GM19193 (cell line): ENCODE measurements around the gene SPRYD4.

ENCODE experiments used
- POLR2A ChIP-seq: IDR thresholded peaks from 4 replicates; pipeline ENCODE4 v1.6.1; 2011; ENCODE audit not compliant: insufficient read depth, insufficient read length; ENCODE audit errors: extremely low read depth

SPRYD4 gene

DNA sequence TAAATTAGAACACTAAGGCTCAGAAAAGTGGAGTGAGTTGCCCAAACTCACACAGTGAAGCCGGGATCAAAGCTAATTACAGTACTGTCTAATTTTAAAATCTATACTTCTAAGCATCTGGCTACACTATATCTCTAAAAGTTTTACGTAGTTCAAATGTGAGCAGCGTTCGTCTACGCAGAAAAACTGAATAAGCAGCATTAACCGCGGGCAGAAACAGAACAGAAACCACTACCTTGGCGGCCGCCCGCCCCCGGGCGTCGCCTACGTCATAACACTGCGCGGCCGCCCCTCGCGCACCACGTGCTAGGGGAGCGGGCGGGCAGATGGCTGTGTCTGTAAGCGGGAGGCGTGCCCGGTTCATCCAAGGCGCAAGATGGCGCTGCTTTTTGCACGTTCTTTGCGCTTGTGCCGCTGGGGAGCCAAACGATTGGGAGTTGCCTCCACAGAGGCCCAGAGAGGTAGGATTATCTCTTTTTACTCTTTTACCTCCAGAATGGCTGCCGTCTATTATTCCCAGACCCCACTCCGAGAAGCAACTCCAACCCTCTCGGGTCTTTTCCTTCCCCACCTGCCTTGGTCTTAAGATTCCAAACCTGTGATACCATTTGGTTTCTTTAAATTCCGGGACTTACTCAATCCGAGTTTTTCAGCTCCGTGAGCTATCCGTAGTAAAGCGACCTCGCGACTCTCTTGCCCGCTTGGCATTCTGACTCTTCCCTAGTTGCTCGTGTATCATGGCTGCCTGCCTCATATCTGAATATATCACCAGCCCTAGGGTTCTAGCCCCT is at the start of gene SPRYD4:
Gene SPRYD4 (plus strand): TSS at position 363 of the 791 bp plus-strand sequence. CDS start 14 bp downstream, at position 377.
- TF ChIP-seq POLR2A = peak; percentile 96

DNA sequence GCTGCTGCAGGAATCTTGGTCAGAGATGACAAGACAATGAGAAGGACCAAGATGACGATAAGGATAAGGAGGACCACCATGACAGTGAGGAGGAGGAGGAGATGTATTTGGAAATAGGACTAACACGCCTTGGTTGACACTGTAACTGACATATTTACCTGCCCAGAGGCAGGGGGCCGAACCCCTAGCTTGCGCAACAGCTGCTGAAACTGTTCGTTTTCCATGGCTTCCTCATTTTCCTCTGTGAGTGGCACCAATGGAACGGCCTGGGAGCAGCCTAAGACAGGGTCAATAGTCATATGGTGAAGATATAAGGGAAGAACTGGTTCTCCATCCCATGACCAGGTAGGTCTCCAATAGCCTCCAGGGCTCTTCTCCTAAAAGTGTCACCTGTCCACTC is 48.0 kb upstream of the SPRYD4 start:
- no peak for TF ChIP-seq POLR2A

- TF ChIP-seq POLR2A = no peak
Measured at GRCh38 chr12:56425193-56425592, 43.2 kb upstream of the SPRYD4 start.

DNA sequence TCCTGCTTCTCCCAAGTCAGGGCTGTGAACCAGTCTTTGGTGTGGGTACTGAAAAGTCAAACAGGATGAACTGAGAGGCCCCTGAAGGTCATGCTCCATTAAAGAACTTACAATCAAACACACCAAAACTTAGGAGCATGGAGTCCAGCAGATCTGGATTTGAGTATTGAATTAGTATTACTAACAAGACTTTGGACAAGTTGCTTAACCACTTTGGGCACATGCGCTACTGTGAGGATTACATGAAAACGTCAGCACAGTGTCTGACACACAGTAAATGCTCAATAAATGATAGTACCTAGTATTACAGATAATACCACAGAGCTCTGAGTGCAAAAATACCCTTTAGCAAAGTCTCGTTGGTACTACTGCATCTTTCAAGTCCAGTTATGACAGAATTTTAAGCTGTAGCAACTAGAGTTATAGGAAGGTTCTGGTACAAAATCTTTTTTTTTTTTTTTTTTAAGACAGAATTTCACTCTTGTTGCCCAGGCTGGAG is 42.4 kb upstream of the SPRYD4 start:
- TF ChIP-seq POLR2A = no peak

DNA sequence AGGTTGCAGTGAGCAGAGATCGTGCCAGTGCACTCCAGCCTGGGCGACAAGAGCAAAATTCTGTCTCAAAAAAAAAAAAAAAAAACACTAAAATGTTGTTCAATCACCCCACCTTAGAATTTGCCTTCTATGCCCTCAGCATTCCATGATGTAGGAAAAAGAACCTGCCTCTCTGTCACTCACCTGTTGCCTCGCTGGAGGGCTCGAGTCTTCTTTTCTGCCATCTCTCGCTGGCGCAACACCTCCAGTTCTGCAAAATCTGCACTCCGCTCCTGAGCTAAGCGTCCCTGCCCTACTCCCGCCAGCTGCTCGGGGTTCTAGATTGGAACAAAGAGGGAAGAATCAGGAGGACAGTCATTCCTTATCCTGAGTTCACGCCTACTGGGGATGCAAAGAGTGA is 37.1 kb upstream of the SPRYD4 start:
- TF ChIP-seq POLR2A = no peak

DNA sequence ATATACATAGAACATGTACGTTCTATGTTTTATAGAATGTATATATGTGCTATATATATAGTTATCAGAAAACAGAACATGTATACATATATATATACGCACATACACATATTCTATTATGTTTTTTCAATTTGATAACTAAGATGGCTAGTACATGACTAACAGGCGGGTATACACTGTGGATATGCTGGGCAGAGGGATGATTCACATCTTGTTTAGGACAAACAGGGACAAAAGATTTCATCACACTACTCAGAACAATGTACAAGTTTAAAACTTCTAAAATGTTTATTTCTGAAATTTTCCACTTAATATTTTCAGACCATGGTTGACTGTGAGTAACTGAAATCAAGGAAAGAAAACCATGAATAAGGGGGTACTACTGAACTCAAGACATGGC is 36.5 kb upstream of the SPRYD4 start:
- no peak for TF ChIP-seq POLR2A

DNA sequence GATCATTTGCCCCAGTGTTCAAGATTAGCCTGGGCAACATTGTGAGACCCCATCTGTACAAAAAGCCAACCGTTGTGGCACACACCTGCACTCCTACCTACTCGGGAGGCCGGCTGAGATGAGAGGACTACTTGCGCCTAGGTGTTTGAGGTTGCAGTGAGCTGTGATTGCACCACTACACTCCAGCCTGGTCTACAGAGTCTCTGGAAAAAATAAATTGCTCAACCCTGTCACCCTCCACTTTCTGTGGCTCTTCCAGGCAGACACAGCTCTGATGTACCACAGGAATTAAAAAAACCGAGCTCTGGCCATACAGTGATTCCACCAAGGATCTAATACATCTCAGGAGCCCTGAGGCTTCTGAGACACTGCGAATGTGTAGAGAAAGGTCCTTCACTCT is 33.5 kb upstream of the SPRYD4 start:
- no peak for TF ChIP-seq POLR2A

DNA sequence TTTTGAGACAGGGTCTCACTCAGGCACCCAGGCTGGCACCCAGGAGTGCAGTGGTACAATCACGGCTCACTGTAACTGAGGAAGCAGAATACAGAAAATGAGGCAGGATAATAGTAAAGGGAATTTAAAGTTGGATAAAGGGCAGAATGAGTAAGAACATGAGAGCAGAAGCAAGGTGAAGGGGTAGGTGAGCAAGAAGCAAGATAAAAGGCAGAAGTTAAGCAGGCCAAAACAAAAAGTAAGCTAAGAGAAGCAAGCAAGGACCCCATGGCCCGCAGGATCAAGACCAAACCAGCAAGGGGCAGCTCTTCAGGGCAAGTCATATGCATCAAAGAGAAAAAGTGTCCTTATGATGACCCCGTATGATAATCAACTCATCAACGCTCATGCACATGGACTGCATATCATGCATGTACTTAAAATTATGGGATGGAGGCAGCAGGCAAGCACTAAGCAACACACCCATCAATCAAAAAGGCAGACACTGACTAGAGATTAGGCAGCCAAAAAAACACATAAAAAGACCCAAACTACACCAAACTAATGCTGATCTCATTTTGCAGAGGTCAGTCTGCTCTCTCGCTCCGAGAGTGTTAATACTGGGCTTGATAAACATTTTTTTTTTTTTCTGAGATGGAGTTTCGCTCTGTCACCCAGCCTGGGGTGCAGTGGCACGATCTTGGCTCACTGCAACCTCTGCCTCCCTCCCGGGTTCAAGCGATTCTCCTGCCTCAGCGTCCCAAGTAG is 30.8 kb upstream of the SPRYD4 start:
- TF ChIP-seq POLR2A = no peak

GRCh38 chr12:56448860-56449621 is 19.3 kb upstream of the SPRYD4 start, which contains the start of gene TIMELESS:
Gene TIMELESS, minus strand, starts transcription at chr12:56449426. Its CDS starts 15,256 bp downstream, at chr12:56434170.
- TF ChIP-seq POLR2A = peak; percentile 93

- TF ChIP-seq POLR2A = no peak
Measured at GRCh38 chr12:56449622-56449984, 18.8 kb upstream of the SPRYD4 start.

DNA sequence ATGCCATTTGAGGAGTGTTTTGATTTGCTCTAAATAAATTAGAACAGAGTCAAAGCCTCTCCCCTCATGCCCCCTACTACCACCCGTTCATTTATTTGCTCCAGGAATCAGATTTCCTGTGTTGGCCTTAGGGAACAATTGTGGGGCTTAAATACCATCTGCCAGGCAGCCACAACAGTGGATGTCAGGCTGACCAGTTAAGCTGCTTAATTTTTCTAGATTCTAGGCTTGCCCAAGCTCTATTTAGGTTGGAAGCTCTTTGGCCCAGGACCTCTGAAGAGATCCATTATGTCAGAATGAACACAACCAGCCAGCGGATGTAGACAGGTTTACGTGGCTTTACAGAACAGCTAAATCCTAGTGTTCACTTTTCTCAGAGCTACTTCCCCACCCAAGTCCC is 18.1 kb upstream of the SPRYD4 start:
- TF ChIP-seq POLR2A = no peak

- no peak for TF ChIP-seq POLR2A
Measured at GRCh38 chr12:56451147-56451546, 17.2 kb upstream of the SPRYD4 start.

DNA sequence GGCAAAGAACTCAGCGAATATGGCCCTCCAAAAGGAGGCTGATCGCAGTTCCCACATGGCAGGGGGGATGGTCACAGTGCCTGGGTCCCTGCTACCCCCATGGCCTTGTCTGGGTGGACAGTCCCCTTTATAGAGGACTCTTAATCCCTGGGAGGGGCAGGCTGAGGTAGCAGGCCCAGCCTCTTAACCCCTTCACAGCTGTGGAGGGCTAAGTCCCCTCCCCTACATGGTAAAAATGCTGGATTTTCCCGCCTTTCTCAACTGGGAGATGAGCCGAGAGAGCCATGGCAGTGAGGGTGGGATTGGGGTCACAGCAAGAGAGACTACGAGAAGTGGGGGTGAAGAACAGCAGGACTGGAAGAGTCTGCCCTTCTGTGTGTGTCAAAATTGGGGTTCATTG is 13.8 kb upstream of the SPRYD4 start, which contains the start of gene MIP:
Gene MIP (minus strand): TSS at position 101 of the 400 bp plus-strand sequence. CDS start 44 bp downstream, at position 57.
- no peak for TF ChIP-seq POLR2A

- no peak for TF ChIP-seq POLR2A
Measured at GRCh38 chr12:56457817-56458216, 10.6 kb upstream of the SPRYD4 start.
